GM18517 (cell line): Measurements from ENCODE around the gene RNF31.
"Not testable (repeated sequence)": the region's sequence is repeated elsewhere in the genome, so short reads cannot be mapped to it uniquely, and the experiment has no call there.

Source experiments
- ATAC-seq: cut with Tn5 transposase; IDR thresholded peaks from one replicate; pipeline ENCODE4 v1.9.1; 2021; ENCODE audit warnings: mild to moderate bottlenecking, moderate library complexity; ENCODE audit not compliant: unreplicated experiment

RNF31 gene

GRCh38 chr14:24146978-24147760 lies at the start of gene RNF31:
RNF31 (plus strand) TSS chr14:24147498; CDS start chr14:24147699, 201 bp downstream.
- peak; percentile 82 for ATAC-seq

GRCh38 chr14:24098229-24098926 lies 48.9 kb upstream of the RNF31 start:
- no peak for ATAC-seq

GRCh38 chr14:24098927-24099813 lies 48.1 kb upstream of the RNF31 start:
- ATAC-seq = no peak

GRCh38 chr14:24100197-24100981 lies 46.9 kb upstream of the RNF31 start:
- no peak for ATAC-seq

GRCh38 chr14:24100982-24101494 lies 46.3 kb upstream of the RNF31 start:
- ATAC-seq = no peak

- ATAC-seq = no peak
Observed at GRCh38 chr14:24102357-24103048, 44.8 kb upstream of the RNF31 start.

- ATAC-seq = no peak
Observed at GRCh38 chr14:24103451-24103850, 43.8 kb upstream of the RNF31 start.

- ATAC-seq = not testable (repeated sequence)
Observed at GRCh38 chr14:24105609-24106239, 41.6 kb upstream of the RNF31 start.

GRCh38 chr14:24106672-24107271 lies 40.5 kb upstream of the RNF31 start:
- ATAC-seq = no peak

GRCh38 chr14:24108336-24108874 lies 38.9 kb upstream of the RNF31 start:
- no peak for ATAC-seq

GRCh38 chr14:24110060-24110459 lies 37.2 kb upstream of the RNF31 start:
- ATAC-seq = no peak

- no peak for ATAC-seq
Observed at GRCh38 chr14:24110523-24110922, 36.8 kb upstream of the RNF31 start.

- ATAC-seq = no peak
Observed at GRCh38 chr14:24113379-24113800, 33.9 kb upstream of the RNF31 start.

- peak; percentile 31 for ATAC-seq
Observed at GRCh38 chr14:24113801-24114531, 33.3 kb upstream of the RNF31 start.

GRCh38 chr14:24114532-24115421 lies 32.5 kb upstream of the RNF31 start, which contains the start of the genes DCAF11 and NRL:
DCAF11 (plus strand) TSS chr14:24114777; CDS start chr14:24115595, 818 bp downstream.
NRL (minus strand) TSS chr14:24114949; CDS start chr14:24082848, 32,101 bp downstream.
- peak; percentile 87 for ATAC-seq

GRCh38 chr14:24115422-24116127 lies 31.7 kb upstream of the RNF31 start:
- no peak for ATAC-seq
